SU-DHL-6 (cell line): ENCODE measurements around the gene KLHL18.

Source experiments
- H2AFZ ChIP-seq: fragments of 200-600 bp; sonication (generic); 2 replicates; pipeline ENCODE4 v1.6.1; 2014; ENCODE audit warnings: low read depth, mild to moderate bottlenecking, moderate library complexity, mixed read lengths, antibody characterized with exemption, low read length; ENCODE audit not compliant: severe bottlenecking
- H3F3A ChIP-seq: fragments of 200-600 bp; shearing (Covaris generic); 2 replicates; pipeline ENCODE4 v1.6.0; 2016; ENCODE audit warnings: antibody characterized with exemption, mild to moderate bottlenecking; ENCODE audit not compliant: insufficient read depth
- H3K27ac ChIP-seq: fragments of 200-600 bp; sonication (generic); 2 replicates; pipeline ENCODE4 v1.5.1; 2016; ENCODE audit warnings: low read depth, mild to moderate bottlenecking, low read length, moderate library complexity, mixed read lengths
- H3K27me3 ChIP-seq: fragments of 200-600 bp; sonication (generic), shearing (Covaris generic); 2 replicates; pipeline ENCODE4 v1.6.0; 2014; ENCODE audit warnings: mild to moderate bottlenecking, low read length
- H3K36me3 ChIP-seq: fragments of 200-600 bp; sonication (generic); 2 replicates; pipeline ENCODE4 v1.6.1; 2014; ENCODE audit warnings: mild to moderate bottlenecking, low read length, mixed read lengths
- H3K4me2 ChIP-seq: fragments of 300-600, 200-600 bp; shearing (Covaris generic), sonication (generic); 2 replicates; pipeline ENCODE4 v1.6.0; 2014; ENCODE audit warnings: low read length, low read depth, mild to moderate bottlenecking; ENCODE audit not compliant: poor library complexity, severe bottlenecking
- H3K4me3 ChIP-seq: fragments of 200-600 bp; sonication (generic); 2 replicates; pipeline ENCODE4 v1.5.1; 2014; ENCODE audit warnings: antibody characterized with exemption, low read length, mild to moderate bottlenecking, mixed read lengths; ENCODE audit not compliant: insufficient read depth, poor library complexity, severe bottlenecking
- H3K79me2 ChIP-seq: fragments of 200-600 bp; sonication (generic); 2 replicates; pipeline ENCODE4 v1.6.1; 2014; ENCODE audit warnings: mild to moderate bottlenecking, low read length, moderate library complexity; ENCODE audit not compliant: insufficient read depth
- H3K9ac ChIP-seq: fragments of 200-600 bp; sonication (generic); 2 replicates; pipeline ENCODE4 v1.7.0; 2014; ENCODE audit warnings: mild to moderate bottlenecking, low read length
- H3K9me2 ChIP-seq: fragments of 200-600 bp; sonication (generic); replicated peaks from 2 replicates; pipeline ENCODE4 v1.6.1; 2014; ENCODE audit warnings: low read length; ENCODE audit not compliant: insufficient read depth
- H3K9me3 ChIP-seq: fragments of 200-600 bp; sonication (generic); 2 replicates; pipeline ENCODE4 v1.6.1; 2014; ENCODE audit warnings: low read length, mixed read lengths; ENCODE audit not compliant: insufficient read depth
- H4K20me1 ChIP-seq: fragments of 200-600 bp; sonication (generic); 2 replicates; pipeline ENCODE4 v1.6.1; 2014; ENCODE audit warnings: low read depth, mild to moderate bottlenecking, antibody characterized with exemption, low read length, moderate library complexity, mixed read lengths
- EZH2phosphoT487 ChIP-seq: fragments of 200-600 bp; sonication (generic), shearing (Covaris generic); conservative IDR thresholded peaks from 2 replicates; pipeline ENCODE4 v1.6.1; 2018; ENCODE audit warnings: mild to moderate bottlenecking, antibody characterized with exemption, low read length, moderate library complexity, mixed read lengths
- TF ChIP-seq, protein P1 (sequence below): fragments of 200-600 bp; sonication (generic); IDR thresholded peaks from one replicate; pipeline ENCODE4 v1.5.1; 2017; ENCODE audit warnings: antibody characterized with exemption, mild to moderate bottlenecking, low read length, moderate library complexity; ENCODE audit not compliant: insufficient read depth, poor library complexity, severe bottlenecking

Gene KLHL18

GRCh38 chr3:47259114-47259513 is 23.6 kb upstream of the KLHL18 start:
- Histone ChIP-seq H3K9ac (no peak overlapping the region), H3K27ac (no peak overlapping the region), H3K9me3 (no peaks in the 10 kb centered on the region), H2AFZ (no peak overlapping the region), H3K9me2 (no peaks in the 10 kb centered on the region), H3K4me2 (no peak overlapping the region), H3F3A (no peaks in the 10 kb centered on the region), H4K20me1 (no peaks in the 10 kb centered on the region), H3K79me2 (no peaks in the 10 kb centered on the region), H3K4me3 (no peak overlapping the region), H3K27me3 (no peaks in the 10 kb centered on the region), H3K36me3 (no peaks in the 10 kb centered on the region)
- TF ChIP-seq, protein P1, sequence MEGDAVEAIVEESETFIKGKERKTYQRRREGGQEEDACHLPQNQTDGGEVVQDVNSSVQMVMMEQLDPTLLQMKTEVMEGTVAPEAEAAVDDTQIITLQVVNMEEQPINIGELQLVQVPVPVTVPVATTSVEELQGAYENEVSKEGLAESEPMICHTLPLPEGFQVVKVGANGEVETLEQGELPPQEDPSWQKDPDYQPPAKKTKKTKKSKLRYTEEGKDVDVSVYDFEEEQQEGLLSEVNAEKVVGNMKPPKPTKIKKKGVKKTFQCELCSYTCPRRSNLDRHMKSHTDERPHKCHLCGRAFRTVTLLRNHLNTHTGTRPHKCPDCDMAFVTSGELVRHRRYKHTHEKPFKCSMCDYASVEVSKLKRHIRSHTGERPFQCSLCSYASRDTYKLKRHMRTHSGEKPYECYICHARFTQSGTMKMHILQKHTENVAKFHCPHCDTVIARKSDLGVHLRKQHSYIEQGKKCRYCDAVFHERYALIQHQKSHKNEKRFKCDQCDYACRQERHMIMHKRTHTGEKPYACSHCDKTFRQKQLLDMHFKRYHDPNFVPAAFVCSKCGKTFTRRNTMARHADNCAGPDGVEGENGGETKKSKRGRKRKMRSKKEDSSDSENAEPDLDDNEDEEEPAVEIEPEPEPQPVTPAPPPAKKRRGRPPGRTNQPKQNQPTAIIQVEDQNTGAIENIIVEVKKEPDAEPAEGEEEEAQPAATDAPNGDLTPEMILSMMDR: no peak
- no peak for TF ChIP-seq EZH2phosphoT487

GRCh38 chr3:47260605-47261004 is 22.1 kb upstream of the KLHL18 start:
- no peak overlapping the region for H3K27ac ChIP-seq
- H3K9ac ChIP-seq: no peak overlapping the region
- no peaks in the 10 kb centered on the region for H3K9me2 ChIP-seq
- no peaks in the 10 kb centered on the region for H4K20me1 ChIP-seq
- H2AFZ ChIP-seq: no peak overlapping the region
- no peaks in the 10 kb centered on the region for H3K79me2 ChIP-seq
- no peaks in the 10 kb centered on the region for H3K9me3 ChIP-seq
- TF ChIP-seq EZH2phosphoT487: no peak
- TF ChIP-seq, protein P1: no peak
- H3K4me3 ChIP-seq: no peak overlapping the region
- H3K27me3 ChIP-seq: no peaks in the 10 kb centered on the region
- no peak overlapping the region for H3K4me2 ChIP-seq
- no peaks in the 10 kb centered on the region for H3F3A ChIP-seq
- H3K36me3 ChIP-seq: no peaks in the 10 kb centered on the region

- H3K27ac ChIP-seq: no peak overlapping the region
- TF ChIP-seq, protein P1: no peak
- no peak for TF ChIP-seq EZH2phosphoT487
These were observed 21.4 kb upstream of the KLHL18 start for GRCh38 chr3:47261301-47261700.

More at GRCh38 chr3:47261301-47261700, 21.4 kb upstream of the KLHL18 start:
- Histone ChIP-seq H3K9me2 (no peaks in the 10 kb centered on the region), H3K9me3 (no peaks in the 10 kb centered on the region), H3K79me2 (no peaks in the 10 kb centered on the region), H2AFZ (no peak overlapping the region), H3K4me3 (no peak overlapping the region), H3K9ac (no peak overlapping the region), H3F3A (no peaks in the 10 kb centered on the region), H3K36me3 (no peaks in the 10 kb centered on the region), H4K20me1 (no peaks in the 10 kb centered on the region), H3K27me3 (no peaks in the 10 kb centered on the region), H3K4me2 (no peak overlapping the region)
